GM12878 (cell line): Measurements from ENCODE around the gene MAPKBP1.
"Not testable (repeated sequence)": the region's sequence is repeated elsewhere in the genome, so short reads cannot be mapped to it uniquely, and the experiment has no call there.

Experiments used
- BRCA1 ChIP-seq: IDR thresholded peaks from 2 replicates; pipeline ENCODE4 v1.6.1; 2011; ENCODE audit warnings: low read depth, low read length, improper control_type of control experiment
- CHD4 ChIP-seq: fragments of 200-600 bp; sonication (generic); IDR thresholded peaks from 2 replicates; pipeline ENCODE4 v1.6.1; 2016; ENCODE audit warnings: mild to moderate bottlenecking
- CREB1 ChIP-seq: IDR thresholded peaks from 2 replicates; pipeline ENCODE4 v1.6.1; 2012; ENCODE audit warnings: low read depth, mild to moderate bottlenecking, inconsistent platforms
- NBN ChIP-seq: fragments of 450-650 bp; IDR thresholded peaks from 2 replicates; pipeline ENCODE4 v1.6.1; 2016
- NFYB ChIP-seq: IDR thresholded peaks from 2 replicates; pipeline ENCODE4 v1.6.1; 2011; ENCODE audit warnings: low read depth, mild to moderate bottlenecking, low read length, improper control_type of control experiment, moderate library complexity; ENCODE audit not compliant: insufficient read depth
- SMC3 ChIP-seq: IDR thresholded peaks from 2 replicates; pipeline ENCODE4 v1.6.1; 2011; ENCODE audit warnings: low read length, improper control_type of control experiment, borderline replicate concordance
- TAF1 ChIP-seq: IDR thresholded peaks from 2 replicates; pipeline ENCODE4 v1.6.1; 2011; ENCODE audit warnings: mild to moderate bottlenecking, low read depth, low read length, borderline replicate concordance
- ZSCAN29 ChIP-seq: fragments of 450-650 bp; IDR thresholded peaks from 2 replicates; pipeline ENCODE4 v1.6.1; 2017; ENCODE audit warnings: mild to moderate bottlenecking, moderate library complexity
- TF ChIP-seq, protein P1 (sequence below): IDR thresholded peaks from 2 replicates; pipeline ENCODE4 v1.6.1; 2012; ENCODE audit warnings: improper control_type of control experiment, low read depth, low read length; ENCODE audit not compliant: insufficient replicate concordance
- TF ChIP-seq, protein P2 (sequence below), 3 experiments: IDR thresholded peaks in 2 of 3; conservative IDR thresholded peaks in 1 of 3; 2 replicates each; pipeline ENCODE4 v1.5.1; 2011; ENCODE audit warnings: low read depth in 3 of 3, low read length in 3 of 3, mild to moderate bottlenecking in 3 of 3, control low read depth in 2 of 3, moderate library complexity in 2 of 3, inconsistent platforms in 1 of 3, mixed read lengths in 1 of 3; ENCODE audit not compliant: control insufficient read depth in 2 of 3, insufficient read depth in 1 of 3; ENCODE audit errors: extremely low read depth in 1 of 3
- TF ChIP-seq, protein P3 (sequence below): IDR thresholded peaks from 2 replicates; pipeline ENCODE4 v1.6.1; 2012; ENCODE audit warnings: low read depth, low read length, improper control_type of control experiment
- TF ChIP-seq, protein P4 (sequence below): IDR thresholded peaks from 2 replicates; pipeline ENCODE4 v1.6.1; 2011; ENCODE audit warnings: low read depth, low read length, improper control_type of control experiment, borderline replicate concordance

DNA sequence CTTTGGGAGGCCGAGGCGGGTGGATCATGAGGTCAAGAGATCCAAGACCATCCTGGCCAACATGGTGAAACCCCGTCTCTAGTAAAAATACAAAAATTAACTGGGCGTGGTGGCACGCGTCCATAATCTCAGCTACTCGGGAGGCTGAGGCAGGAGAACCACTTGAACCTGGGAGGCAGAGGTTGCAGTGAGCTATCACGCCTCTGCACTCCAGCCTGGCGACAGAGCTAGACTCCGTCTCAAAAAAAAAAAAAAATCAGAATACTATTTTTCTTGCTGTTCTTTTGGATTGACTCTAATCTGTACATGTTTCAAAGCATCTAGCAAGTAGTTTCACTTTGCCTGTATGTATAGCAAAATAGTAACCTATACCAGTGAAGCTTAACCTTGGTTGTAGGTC lies 38.8 kb upstream of the MAPKBP1 start:
- not testable (repeated sequence) for TF ChIP-seq SMC3, CREB1, CHD4, NBN, TAF1, ZSCAN29, BRCA1, NFYB
- TF ChIP-seq, protein P1, sequence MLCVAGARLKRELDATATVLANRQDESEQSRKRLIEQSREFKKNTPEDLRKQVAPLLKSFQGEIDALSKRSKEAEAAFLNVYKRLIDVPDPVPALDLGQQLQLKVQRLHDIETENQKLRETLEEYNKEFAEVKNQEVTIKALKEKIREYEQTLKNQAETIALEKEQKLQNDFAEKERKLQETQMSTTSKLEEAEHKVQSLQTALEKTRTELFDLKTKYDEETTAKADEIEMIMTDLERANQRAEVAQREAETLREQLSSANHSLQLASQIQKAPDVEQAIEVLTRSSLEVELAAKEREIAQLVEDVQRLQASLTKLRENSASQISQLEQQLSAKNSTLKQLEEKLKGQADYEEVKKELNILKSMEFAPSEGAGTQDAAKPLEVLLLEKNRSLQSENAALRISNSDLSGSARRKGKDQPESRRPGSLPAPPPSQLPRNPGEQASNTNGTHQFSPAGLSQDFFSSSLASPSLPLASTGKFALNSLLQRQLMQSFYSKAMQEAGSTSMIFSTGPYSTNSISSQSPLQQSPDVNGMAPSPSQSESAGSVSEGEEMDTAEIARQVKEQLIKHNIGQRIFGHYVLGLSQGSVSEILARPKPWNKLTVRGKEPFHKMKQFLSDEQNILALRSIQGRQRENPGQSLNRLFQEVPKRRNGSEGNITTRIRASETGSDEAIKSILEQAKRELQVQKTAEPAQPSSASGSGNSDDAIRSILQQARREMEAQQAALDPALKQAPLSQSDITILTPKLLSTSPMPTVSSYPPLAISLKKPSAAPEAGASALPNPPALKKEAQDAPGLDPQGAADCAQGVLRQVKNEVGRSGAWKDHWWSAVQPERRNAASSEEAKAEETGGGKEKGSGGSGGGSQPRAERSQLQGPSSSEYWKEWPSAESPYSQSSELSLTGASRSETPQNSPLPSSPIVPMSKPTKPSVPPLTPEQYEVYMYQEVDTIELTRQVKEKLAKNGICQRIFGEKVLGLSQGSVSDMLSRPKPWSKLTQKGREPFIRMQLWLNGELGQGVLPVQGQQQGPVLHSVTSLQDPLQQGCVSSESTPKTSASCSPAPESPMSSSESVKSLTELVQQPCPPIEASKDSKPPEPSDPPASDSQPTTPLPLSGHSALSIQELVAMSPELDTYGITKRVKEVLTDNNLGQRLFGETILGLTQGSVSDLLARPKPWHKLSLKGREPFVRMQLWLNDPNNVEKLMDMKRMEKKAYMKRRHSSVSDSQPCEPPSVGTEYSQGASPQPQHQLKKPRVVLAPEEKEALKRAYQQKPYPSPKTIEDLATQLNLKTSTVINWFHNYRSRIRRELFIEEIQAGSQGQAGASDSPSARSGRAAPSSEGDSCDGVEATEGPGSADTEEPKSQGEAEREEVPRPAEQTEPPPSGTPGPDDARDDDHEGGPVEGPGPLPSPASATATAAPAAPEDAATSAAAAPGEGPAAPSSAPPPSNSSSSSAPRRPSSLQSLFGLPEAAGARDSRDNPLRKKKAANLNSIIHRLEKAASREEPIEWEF: not testable (repeated sequence)
- TF ChIP-seq, protein P2, sequence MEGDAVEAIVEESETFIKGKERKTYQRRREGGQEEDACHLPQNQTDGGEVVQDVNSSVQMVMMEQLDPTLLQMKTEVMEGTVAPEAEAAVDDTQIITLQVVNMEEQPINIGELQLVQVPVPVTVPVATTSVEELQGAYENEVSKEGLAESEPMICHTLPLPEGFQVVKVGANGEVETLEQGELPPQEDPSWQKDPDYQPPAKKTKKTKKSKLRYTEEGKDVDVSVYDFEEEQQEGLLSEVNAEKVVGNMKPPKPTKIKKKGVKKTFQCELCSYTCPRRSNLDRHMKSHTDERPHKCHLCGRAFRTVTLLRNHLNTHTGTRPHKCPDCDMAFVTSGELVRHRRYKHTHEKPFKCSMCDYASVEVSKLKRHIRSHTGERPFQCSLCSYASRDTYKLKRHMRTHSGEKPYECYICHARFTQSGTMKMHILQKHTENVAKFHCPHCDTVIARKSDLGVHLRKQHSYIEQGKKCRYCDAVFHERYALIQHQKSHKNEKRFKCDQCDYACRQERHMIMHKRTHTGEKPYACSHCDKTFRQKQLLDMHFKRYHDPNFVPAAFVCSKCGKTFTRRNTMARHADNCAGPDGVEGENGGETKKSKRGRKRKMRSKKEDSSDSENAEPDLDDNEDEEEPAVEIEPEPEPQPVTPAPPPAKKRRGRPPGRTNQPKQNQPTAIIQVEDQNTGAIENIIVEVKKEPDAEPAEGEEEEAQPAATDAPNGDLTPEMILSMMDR (IDR thresholded peaks at IDR 0.05 in 2 of 3, conservative IDR thresholded peaks at IDR 0.05 in 1 of 3; ENCODE audit: control insufficient read depth in 2 of 3, extremely low read depth in 1 of 3, insufficient read depth in 1 of 3, low read depth in 3 of 3, low read length in 3 of 3): not testable (repeated sequence)
- TF ChIP-seq, protein P3, sequence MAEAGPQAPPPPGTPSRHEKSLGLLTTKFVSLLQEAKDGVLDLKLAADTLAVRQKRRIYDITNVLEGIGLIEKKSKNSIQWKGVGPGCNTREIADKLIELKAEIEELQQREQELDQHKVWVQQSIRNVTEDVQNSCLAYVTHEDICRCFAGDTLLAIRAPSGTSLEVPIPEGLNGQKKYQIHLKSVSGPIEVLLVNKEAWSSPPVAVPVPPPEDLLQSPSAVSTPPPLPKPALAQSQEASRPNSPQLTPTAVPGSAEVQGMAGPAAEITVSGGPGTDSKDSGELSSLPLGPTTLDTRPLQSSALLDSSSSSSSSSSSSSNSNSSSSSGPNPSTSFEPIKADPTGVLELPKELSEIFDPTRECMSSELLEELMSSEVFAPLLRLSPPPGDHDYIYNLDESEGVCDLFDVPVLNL: not testable (repeated sequence)
- TF ChIP-seq, protein P4, sequence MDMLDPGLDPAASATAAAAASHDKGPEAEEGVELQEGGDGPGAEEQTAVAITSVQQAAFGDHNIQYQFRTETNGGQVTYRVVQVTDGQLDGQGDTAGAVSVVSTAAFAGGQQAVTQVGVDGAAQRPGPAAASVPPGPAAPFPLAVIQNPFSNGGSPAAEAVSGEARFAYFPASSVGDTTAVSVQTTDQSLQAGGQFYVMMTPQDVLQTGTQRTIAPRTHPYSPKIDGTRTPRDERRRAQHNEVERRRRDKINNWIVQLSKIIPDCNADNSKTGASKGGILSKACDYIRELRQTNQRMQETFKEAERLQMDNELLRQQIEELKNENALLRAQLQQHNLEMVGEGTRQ: not testable (repeated sequence)
